T follicular helper cell (primary cell): ENCODE results near the gene TRPM2.
"Not testable (repeated sequence)": the region's sequence is repeated elsewhere in the genome, so short reads cannot be mapped to it uniquely, and the experiment has no call there.

Experiments used
- DNase-seq: peaks from one replicate; pipeline ENCODE4 v3.0.0-alpha.2; 2020; ENCODE audit warnings: low read depth

The TRPM2 gene

DNA sequence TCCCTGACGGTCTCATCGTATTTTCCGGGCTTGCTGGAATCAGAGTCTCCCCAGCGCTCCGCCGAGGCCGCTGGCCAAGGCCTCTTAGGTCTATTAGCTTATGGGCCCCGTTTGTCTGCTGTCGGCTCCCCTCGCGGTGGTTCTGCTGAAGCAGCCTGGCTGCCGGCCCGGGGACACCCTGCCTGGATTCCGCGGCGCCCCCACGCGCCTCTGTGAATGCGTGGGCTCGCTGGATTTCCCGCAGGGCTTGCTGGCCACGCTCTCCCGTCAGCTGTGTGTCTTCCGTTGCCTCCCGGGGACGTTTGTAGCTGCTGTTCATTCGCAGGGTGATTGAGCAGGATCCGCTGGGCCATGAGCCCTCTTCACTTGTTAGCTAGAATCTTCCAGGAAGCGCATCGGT, 110.3 kb downstream of the TRPM2 start:
- DNase-seq: no peak

DNA sequence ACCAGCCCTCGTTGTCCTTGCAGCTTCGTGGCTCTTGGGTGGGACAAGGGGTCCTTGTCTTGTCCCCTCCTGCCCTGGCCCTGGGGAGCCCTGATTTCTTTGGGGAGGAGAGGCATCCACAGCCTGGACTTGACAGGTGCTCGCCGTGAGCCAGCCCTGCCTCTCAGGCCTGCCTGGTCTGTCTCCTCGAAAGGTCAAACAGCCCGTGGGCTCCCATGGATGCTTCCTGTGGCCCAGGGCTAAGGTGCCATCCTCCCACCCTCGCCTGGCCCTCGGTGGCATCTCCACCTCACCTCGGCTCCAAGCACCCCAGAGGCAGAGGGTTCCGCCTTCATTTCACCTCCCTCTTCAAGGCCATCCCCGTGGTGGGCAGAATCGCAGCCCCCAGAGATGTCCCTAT, 110.9 kb downstream of the TRPM2 start:
- DNase-seq: no peak

DNA sequence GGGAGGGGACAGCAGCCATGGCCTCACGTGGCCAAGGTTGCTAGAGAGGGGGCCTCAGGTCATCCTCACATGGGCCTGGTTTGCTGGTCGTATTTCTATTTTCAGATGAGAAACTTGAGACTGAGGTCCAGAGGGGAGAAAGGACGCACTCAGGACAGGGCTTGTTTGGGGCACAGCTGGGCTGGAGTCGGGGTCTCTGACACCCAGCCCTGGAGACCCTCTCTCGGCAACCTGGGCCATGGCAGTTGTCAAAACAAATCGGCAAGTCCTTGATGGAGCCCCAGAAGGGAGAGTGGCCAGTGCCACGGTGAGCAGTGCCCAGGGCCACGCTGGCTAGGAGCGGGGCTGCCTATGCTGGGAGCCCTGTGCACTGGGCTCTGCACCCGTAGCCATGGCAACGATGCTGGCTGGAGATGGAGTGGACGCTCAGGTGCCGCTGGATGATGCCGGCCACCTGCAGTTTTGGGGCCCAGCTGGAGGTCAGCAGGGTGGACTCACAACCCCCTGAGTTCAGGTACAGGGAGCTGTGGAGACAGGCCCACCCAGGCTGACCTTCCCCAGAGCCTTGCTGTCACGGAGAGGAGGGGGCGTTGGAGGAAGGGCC, 113.0 kb downstream of the TRPM2 start:
- DNase-seq: no peak

DNA sequence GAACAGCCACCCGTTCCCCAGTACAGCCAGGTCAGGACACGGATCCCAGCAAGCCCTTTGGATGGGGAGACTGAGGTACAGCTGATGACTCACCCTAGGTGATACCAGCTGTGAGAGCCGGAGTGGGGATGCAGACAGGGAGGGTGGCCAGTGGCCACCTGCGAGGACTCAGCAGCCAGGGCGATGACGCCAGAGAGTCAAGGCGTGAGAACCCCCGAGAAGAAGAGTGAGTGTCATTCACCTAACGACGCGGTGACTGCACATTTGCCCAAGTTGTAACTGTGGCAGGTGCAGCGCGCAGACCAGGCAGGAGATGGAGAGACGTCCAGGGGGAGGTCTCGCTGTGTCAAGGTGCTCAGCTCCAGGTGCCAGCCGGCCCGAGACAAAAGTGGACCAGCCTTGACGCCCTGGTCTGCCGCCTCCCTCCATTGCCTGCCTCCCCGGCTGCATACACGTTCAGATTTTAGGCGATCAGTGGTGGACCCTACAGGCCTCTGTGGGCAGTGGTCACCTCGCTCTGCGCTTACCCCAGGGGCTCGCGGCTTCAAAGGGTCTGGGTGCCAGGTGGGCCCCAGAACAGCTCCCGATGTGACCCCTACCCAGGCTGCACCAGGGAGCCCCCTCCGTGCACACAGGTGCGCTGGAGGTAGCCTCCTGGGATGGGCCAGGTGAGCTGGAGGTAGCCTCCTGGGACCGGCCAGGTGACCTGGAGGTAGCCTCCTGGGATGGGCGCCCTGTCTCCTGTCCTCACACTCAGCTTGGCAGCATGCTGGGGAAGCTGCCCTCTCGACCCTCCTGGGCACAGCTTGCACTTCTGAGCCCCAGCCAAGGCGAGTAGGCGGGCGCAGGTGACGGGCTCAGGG, 113.8 kb downstream of the TRPM2 start:
- DNase-seq: no peak

DNA sequence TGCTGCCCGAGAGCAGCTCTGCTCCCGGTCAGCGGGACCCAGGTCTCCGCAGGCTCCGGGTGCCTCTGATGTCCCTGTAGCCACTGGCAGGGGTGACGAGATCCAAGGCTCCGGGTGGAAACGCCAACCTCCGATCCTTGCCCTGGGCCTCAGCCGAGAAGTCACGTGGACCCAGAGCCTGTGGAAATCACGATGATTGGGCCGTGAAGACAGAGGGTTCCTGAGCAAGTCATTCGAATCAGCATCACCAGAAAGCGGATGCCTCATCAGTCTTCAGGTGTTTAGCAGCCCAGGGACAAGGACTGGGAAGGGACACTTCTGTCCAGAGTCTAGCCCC, 114.4 kb downstream of the TRPM2 start:
- no peak for DNase-seq

DNA sequence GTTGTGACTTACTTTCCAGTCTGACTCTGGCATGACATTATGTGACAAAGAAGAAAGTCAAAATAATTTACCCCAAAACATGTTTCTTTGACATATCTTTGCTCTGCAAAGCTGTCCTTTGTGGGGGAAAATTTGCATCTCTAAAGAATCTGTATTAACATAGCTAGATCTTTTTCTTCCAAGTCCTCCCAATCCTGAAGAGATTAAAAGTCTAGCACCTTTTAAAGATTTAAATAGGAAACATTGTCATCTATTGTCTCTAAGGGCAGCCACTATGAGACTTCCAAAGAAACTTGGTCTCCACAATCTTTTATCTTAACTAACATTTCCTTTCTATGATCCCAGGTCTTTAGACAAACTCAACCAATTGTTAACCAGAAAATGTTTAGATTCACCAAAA, 117.9 kb downstream of the TRPM2 start:
- no peak for DNase-seq

DNA sequence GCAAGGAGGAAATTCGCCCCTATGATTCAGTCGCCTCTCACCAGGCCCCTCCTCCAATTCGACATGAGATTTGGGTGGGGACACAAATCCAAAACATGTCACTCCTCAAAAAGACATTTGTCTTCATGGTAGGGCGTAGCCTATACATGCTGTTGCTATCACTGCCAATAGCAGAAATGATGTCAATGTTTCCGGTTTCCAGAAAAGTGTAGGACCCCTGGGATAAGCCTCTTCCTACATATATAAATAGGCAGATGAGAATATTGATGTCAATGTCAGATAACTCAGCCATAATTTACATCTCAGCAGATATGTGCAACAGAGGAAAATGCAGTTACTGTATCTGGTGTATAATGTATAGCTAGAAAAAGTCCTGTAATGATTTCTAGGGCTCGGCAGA, 118.6 kb downstream of the TRPM2 start:
- DNase-seq: no peak

DNA sequence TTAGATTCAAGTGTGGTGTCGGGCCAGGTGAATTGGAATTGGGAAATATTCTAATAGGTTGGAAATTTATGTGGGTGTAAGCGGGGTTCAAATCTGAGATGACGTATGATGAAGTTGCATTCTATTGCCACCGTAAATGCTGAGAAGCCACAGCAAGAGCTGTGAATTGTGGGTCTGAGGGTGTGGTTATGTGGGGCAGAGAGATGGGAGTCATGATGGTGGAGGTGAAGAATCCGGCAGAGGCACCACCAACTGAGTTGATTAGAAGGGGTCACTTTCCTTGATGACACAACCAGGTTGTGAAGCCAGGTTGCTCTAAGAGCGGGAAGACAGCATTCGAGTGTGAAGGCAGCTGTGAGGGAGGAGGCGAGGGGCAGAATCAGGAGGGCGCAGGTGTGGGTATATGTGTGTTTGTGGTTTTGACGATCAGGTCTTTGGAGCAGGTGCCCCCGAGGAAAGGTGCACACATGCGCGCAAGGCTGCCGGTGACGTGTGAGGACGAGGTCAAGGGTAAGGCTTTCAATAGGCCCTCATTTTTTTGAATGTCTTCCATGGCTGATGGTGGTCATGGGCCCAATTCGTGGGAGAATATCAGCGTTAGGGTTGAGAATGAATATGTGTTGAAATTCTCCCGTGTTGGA, 120.6 kb downstream of the TRPM2 start:
- no peak for DNase-seq

DNA sequence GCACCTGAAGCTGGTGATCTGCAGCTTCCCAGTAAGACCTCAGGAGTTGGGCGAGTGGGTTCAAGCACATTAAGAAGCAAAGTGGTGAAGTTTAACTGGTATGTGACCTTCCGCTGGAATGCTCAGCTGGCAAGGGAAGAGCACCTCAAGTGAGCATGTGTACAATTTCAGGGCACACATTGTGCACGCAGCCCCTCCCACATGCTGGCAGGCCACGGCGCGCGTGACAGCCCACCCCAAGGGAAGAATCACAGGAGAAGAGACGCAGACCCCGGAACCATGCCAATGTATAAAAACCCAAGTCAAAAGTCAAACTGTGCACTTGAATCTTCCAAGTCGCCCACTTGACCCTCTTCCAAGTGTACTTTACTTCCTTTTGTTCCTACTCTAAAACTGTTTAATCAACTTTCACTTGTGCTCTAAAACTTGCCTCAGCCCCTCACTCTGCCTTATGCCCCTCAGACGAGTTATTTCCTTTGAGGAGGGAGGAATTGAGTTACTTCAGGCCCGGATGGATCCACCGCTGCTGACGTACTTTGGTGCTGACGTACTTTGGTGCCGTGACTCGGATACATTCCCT, 121.9 kb downstream of the TRPM2 start:
- no peak for DNase-seq

DNA sequence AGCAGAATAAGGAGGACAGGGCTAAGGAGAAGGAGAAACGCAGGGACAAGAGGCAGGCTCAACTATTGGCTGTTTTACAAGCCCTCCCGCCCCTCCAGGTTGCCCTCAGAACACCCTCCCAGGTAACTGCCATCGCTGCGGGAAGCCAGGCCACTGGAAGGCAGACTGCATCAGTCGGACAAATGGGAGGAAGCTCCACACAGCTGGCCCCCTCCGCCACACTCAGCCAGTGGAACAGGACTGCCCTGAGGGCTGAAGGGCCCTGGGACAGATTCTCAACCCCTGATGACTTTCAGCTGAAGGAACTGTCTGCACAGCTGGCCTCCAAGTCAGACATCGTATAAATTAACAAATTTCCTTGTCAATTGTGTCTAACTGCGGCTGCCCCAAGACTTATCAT, 123.7 kb downstream of the TRPM2 start:
- no peak for DNase-seq

DNA sequence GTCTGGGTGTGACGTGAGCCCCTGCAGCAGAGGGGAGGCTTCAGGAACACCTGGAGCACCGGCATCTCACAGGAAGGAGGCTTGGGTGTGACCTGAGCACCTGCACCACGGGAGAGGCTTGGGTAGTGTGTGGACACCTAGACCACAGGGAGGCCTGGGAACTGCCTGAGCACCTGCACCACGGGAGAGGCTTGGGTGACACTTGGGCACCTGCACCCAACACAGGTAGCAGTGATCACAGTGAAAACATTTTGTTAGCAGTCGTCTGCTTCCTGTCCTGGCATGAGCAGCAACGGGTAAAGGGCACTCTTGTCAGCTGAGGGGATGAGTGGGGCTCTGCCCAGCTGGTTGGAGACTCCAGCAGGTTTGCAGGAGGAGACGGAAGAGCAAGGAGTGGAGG, 124.3 kb downstream of the TRPM2 start:
- no peak for DNase-seq

DNA sequence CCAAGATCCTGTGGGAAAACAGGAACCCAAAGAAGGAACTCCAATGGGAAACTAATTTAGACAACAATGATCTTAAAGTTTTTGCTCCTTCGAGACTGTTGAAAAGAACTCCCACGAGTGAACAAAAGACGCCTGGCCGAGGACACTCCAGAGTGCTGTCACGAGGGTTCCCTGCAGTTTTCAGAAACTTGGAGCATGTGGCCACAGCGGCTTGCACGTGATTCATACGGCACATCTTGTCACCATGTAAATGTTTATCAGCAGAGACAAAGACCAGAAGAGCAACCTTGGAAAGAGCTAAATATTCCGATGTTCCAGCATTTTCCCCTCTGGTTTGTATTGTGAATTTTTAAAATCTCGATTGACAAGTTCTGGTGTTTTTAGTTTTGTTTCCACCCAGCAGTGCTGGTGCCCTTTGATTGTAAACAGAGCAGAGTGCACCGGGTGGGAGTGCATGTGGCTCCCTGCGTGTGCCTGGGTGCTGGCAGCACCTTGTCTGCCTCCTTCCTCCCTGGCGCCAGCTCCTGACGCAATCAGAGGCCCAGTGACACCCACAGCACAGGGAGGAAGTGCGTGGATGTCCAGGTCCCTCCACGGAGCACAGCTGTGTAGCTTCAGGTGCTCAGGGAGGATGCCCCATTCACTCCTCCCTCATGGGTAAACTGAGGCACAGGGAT, 124.8 kb downstream of the TRPM2 start:
- DNase-seq: no peak

DNA sequence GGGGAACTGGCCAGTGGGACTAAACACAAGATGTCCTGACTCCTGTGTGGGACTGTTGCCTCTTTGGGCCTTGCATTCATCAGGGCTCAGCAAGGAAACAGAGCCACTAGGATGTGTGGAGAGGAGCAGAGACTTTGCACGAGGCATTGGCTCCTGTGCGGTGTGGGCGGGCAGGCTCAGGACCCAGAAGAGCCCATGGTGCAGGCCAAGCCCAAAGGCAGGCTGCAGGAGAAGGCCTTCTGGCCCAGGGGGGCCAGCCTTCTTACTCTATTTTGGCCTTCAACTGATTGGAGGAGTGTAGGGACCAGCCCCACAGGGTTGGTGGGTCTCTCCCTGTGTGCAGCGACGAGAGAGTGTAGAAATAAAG, 125.4 kb downstream of the TRPM2 start:
- DNase-seq: no peak

DNA sequence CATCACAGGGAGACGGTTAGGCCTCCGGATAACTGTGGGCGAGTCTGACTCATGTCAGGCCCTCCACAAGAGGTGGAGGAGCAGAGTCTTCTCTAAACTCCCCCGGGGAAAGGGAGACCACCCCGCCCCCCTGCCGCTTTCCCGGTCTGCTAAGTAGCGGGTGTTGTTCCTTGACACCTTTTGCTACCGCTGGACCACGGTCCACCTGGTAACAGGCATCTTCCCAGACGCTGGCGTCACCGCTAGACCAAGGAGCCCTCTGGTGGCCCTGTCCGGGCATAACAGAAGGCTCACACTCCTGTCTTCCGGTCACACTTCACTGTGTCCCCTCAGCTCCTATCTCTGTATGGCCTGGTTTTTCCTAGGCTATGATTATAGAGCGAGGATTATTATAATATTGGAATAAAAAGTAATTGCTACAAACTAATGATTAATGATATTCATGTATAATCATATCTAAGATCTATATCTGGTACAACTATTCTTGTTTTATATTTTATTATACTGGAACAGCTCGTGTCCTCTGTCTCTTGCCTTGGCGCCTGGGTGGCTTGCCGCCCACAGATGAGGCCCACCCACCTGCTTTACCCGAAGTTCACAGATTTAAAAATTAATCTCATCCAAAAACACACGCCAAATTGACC, 126.3 kb downstream of the TRPM2 start:
- DNase-seq: not testable (repeated sequence)

DNA sequence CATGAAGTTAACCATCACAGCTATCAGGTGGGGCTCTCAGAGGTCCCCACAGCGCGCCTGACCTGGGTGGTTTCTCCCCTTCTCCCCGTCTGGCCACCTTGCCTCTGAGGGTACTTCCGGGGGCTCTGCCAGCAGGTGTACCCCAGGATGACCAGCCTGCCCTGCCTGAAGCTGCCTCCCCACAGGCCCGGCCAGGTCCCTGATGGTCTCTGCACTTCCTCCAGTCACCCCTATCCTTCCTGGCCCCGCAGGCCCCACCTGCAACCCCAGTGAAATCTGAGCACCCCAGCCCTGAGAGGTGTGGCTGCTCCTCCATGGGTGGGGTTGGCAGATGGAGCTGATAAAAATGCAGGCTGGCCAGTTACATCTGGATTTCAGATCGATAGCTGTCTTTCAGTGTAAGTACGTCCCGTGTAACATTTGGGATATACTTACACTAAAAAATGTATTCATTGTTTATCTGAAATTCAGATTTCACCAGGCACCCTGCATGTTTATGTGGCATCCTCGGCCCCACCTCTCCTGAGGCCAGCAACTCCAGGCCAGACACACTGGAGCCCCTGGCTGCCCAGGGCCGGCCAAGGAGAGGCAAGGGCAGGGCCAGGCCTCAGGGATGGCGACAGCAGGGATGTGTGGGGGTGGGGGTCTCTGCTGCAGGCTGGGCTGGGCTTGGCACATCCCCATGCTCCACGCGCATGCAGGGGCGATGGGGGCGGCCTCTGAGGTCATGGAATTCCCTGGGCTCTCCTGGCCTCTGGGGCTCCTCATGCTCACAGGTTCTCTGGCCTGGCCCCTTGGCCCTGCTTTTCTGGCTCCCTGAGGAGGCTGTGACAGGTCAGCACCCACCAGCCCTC, 127.0 kb downstream of the TRPM2 start:
- no peak for DNase-seq

DNA sequence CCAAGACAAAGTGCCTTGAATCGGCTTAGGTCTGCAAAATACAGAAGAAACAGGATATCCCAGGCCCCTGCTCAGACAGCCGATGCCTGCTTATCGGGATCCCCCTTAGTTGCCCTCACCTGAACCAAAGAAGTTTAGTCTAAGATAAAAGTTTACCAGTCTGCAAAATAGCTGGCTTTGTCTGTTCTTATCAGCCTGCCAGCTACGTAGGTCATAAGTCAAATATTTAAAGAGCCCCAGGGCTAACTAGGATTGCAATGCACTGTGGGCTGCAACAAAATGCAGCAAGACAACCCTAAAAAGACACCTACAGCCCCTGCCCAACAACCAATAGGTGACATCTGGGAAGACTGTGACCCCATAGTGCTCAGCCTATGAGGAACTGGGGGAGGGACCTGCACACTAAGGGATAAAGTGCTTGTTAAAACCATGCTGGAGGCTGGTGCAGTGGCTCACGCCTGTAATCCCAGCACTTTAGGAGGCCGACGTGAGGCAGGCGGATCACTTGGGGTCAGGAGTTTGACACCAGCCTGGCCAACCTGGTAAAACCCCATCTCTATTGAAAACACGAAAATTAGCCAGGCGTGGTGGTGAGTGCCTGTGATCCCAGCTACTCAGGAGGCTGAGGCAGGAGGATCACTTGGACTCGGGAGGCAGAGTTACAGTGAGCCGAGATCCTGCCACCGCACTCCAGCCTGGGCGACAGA, 129.3 kb downstream of the TRPM2 start:
- no peak for DNase-seq

DNA sequence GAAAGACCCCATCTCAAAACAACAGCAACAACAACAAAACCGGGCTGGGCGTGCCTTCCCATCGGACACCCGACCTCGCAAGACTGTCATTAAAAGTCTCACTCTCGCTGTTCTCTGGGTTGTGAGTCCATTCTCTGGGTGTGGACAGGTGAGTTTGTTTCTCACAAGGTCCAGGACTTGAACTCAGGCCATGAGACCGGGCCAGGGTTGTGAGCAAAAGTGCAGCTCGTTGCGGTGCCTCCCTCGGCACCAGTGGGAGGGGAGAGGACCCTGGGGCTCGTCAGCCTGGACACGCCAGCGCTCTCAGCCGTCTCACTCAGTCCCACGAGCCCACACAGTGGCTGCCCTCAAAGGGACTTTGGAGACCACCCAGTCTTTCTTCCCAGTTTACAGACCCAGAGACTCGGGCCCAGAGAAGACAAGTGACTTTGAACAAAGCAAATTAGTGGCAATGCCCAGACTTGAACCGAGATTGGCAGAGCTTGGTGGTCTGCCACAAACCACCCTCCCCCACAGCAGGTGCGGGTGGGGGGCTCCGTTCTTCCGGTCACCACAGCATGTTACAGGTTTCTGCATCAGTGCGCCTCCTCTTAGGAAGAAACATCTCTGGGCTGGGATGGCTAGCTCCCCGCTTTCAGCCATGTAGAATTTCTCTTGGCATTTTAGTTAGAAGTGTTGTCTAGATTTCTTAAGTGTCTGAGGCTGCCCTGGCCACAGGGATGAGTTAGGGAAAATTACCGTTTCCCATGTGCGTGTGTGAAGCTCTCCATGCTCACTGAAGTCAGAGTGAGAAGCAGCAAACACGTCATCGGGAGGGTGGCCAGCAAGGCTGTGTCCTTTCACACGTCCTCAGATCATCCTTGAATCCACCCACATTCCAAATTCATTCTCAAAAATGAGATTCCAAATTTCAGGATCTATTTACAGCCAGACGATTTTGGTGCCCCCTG, 130.1 kb downstream of the TRPM2 start:
- DNase-seq: no peak

DNA sequence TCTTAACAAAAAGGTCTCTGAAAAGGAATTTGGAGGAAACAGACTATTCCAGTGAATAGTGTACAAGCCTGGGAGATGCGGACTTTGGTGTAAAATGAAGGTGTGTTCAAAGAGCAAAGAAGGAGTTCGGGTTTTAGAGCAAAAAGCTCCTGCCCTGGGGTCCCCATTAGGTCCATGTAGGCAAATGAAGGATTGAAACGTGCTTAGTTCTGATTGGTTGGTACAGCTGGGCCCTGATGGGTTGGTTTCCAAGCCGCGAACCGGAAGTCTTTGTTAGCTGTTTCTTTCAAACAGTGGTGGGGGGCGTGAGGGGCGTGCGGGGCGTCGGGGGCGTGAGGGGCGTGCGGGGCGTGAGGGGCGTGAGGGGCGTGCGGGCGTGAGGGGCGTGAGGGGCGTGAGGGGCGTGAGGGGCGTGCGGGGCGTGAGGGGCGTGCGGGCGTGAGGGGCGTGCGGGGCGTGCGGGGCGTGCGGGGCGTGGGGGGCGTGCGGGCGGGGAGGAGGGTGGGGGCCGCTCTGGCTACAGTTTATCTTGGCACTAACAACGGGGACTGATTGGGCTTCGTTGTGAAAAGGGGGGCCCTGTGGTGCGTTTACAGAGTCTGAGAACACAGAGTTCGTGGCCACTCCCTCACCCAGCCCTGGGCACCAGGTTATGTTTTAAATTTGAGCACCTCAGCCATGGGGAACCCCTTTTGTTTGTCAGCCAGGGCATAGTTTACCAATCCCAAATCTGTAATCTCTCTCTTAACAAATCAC, 131.3 kb downstream of the TRPM2 start:
- no peak for DNase-seq
